ENCODE results near the gene LYRM4.

Gene LYRM4

GRCh38 chr6:5142131-5142530 lies 118.6 kb downstream of the LYRM4 start:
- in situ Hi-C loops (cut with HindIII; ENCODE audit: low sequenced_read_pairs), result loop anchor here (25.0 kb wide), 1 partner anchor 245 kb away; no protein-coding TSS in a partner anchor
- no peak for DNase-seq (ENCODE audit: low read depth)
- no peak overlapping the region for H3K4me3 ChIP-seq (ENCODE audit: low read depth, low read length)
- TF ChIP-seq, protein P1, sequence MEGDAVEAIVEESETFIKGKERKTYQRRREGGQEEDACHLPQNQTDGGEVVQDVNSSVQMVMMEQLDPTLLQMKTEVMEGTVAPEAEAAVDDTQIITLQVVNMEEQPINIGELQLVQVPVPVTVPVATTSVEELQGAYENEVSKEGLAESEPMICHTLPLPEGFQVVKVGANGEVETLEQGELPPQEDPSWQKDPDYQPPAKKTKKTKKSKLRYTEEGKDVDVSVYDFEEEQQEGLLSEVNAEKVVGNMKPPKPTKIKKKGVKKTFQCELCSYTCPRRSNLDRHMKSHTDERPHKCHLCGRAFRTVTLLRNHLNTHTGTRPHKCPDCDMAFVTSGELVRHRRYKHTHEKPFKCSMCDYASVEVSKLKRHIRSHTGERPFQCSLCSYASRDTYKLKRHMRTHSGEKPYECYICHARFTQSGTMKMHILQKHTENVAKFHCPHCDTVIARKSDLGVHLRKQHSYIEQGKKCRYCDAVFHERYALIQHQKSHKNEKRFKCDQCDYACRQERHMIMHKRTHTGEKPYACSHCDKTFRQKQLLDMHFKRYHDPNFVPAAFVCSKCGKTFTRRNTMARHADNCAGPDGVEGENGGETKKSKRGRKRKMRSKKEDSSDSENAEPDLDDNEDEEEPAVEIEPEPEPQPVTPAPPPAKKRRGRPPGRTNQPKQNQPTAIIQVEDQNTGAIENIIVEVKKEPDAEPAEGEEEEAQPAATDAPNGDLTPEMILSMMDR (IDR thresholded peaks at IDR 0.05; ENCODE audit: low read depth, low read length, missing control alignments), result no peak

DNA sequence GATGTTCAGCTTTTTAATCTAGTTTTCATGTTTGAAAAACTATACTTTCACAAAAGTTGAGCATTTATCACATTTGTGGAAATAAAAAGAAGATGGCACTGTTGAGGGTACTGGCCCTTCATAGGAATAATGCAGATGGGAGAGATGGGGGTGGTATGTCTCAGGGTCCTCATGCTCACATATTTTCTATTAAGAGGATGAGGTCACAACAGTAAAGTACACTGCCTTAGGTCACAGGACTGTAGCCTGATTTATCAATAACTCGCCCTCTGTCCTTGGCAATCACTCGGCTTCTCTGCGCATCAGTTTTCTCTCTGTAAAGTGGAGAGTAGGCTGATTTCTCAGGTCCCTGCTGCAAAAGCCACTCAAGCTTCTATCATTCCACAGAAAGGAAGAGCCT lies 119.7 kb downstream of the LYRM4 start:
- in situ Hi-C loops (cut with HindIII; ENCODE audit: low sequenced_read_pairs), result loop anchor here (25.0 kb wide), 1 partner anchor 246 kb away; no protein-coding TSS in a partner anchor
- no peak overlapping the region for H3K4me3 ChIP-seq (ENCODE audit: low read depth, low read length)
- TF ChIP-seq, protein P1 (IDR thresholded peaks at IDR 0.05; ENCODE audit: low read depth, low read length, missing control alignments), result no peak
- DNase-seq (ENCODE audit: low read depth), result no peak

GRCh38 chr6:5139828-5140771 lies 120.7 kb downstream of the LYRM4 start:
- H3K4me3 ChIP-seq (ENCODE audit: low read depth, low read length), result no peak overlapping the region
- in situ Hi-C loops (cut with HindIII; ENCODE audit: low sequenced_read_pairs), result loop anchor here (25.0 kb wide), 1 partner anchor 247 kb away; no protein-coding TSS in a partner anchor
- TF ChIP-seq, protein P1 (IDR thresholded peaks at IDR 0.05; ENCODE audit: low read depth, low read length, missing control alignments), result no peak
- no peak for DNase-seq (ENCODE audit: low read depth)

GRCh38 chr6:5138995-5139827 lies 121.5 kb downstream of the LYRM4 start:
- TF ChIP-seq, protein P1 (IDR thresholded peaks at IDR 0.05; ENCODE audit: low read depth, low read length, missing control alignments), result no peak
- no peak for DNase-seq (ENCODE audit: low read depth)
- in situ Hi-C loops (cut with HindIII; ENCODE audit: low sequenced_read_pairs), result loop anchor here (25.0 kb wide), 1 partner anchor 248 kb away; no protein-coding TSS in a partner anchor
- no peak overlapping the region for H3K4me3 ChIP-seq (ENCODE audit: low read depth, low read length)

DNA sequence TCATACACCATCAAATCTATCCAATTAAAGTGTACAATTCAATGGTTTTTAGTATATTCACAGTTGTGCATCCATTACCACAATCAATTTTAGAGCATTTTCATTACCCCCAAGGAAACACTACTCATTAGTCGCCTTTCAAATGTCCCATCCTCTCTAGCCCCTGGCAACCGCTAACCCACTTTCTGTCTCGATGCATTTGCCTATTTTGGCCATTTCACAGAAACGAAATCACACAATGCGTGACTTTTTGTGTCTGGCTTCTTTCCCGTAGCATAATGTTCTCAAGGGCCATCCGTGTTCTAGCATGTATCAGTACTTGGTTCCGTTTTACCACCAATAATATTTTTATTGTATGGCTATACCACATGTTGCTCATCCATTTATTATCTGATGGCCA lies 123.9 kb downstream of the LYRM4 start:
- TF ChIP-seq, protein P1 (IDR thresholded peaks at IDR 0.05; ENCODE audit: low read depth, low read length, missing control alignments), result no peak
- in situ Hi-C loops (cut with HindIII; ENCODE audit: low sequenced_read_pairs), result loop anchor here (25.0 kb wide), 1 partner anchor 250 kb away; no protein-coding TSS in a partner anchor
- no peak for DNase-seq (ENCODE audit: low read depth)
- H3K4me3 ChIP-seq (ENCODE audit: low read depth, low read length), result no peak overlapping the region

DNA sequence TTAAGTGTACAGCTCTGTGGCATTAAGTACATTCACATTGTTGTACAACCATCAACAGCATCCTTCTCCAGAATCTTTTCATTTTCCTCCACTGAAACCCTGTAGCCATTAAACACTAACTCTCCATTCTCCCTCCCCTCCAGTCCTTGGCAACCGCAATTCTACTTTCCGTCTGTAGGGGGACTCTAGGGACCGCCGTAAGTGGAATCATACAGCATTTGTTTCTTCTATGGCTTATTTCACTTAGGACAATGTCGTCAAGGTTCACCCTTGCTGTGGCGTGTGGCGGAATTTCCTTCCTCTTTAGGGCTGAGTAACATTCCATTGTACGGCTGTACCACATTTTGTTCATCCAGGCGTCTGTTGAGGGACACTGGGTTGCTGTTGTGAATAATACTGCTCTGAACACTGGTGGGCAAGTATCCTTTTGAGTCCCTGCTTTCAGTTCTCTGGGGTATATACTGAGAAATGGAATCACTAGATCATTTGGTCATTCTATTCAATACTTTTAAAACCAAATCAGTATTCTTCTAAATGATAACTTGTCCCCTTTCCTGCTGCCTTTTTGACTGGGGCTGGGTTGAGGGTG lies 124.9 kb downstream of the LYRM4 start:
- no peak for DNase-seq (ENCODE audit: low read depth)
- in situ Hi-C loops (cut with HindIII; ENCODE audit: low sequenced_read_pairs), result loop anchor here (25.0 kb wide), 1 partner anchor 251 kb away; no protein-coding TSS in a partner anchor
- no peak overlapping the region for H3K4me3 ChIP-seq (ENCODE audit: low read depth, low read length)
- TF ChIP-seq, protein P1 (IDR thresholded peaks at IDR 0.05; ENCODE audit: low read depth, low read length, missing control alignments), result peak; percentile 75
